Measurements from ENCODE around the gene IGDCC3. TPM values are rescaled to one million over a fixed set of nuclear protein-coding genes. Genes with fewer than 3 reads are reported as not detected.

The IGDCC3 gene
- total and polyA plus RNA-seq, 10 of the 15 experiments (the other 5 are each of a cell fraction or from before 2014, with no cell fraction given): 0.10 to 0.20 (median 0.15) TPM; not detected in 7

DNA sequence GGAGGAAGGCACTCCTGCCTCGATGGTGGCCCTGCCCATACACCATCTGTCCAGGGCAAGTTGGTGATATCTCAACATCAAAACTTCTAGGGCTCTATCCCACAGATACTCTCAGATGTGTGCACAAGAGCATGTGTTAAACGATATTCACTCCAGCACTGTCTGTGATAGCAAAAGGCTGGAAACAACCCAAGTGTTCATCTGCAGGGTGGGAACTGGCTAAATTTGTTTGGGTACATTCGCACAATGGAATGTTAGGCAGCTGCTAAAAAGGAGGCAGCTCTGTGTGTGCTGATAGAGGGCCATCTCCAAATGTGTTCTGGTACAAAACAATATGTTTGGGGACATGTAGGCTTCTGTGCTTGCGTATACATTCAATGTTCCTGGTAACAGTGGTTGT, 25.2 kb upstream of the IGDCC3 start:
- POLR2A ChIA-PET: no interaction called here
- Histone ChIP-seq H3K36me3 (ENCODE audit: control insufficient read depth in 2 of 2, insufficient read depth in 2 of 2, low read length in 1 of 2) (no peaks in the 10 kb centered on the region), H3K27ac (ENCODE audit: control insufficient read depth, insufficient read depth) (no peak overlapping the region), H2AFZ (ENCODE audit: control insufficient read depth, low read depth, low read length) (no peak overlapping the region), H3K9me3 (replicated peaks; ENCODE audit: control insufficient read depth, insufficient read depth, low read length) (no peaks in the 10 kb centered on the region), H3K9ac (ENCODE audit: control insufficient read depth, insufficient read depth, low read length) (no peak overlapping the region), H3K4me2 (ENCODE audit: control insufficient read depth, insufficient read depth) (no peak overlapping the region), H3K79me2 (ENCODE audit: control insufficient read depth, insufficient read depth, low read length) (no peaks in the 10 kb centered on the region), H4K20me1 (ENCODE audit: control insufficient read depth, insufficient read depth) (no peaks in the 10 kb centered on the region), H3K4me3 (no peak overlapping the region), H3K27me3 (replicated peaks in 1 of 2; ENCODE audit: control insufficient read depth in 2 of 2, insufficient read depth in 2 of 2, low read length in 1 of 2) (no peaks in the 10 kb centered on the region; a peak in 1 of 4 replicates), H3K4me1 (ENCODE audit: control insufficient read depth, insufficient read depth, low read length) (peaks cover 4% of the 10 kb centered on the region; the same call in 1 of the 2 replicates)
- RAD21 ChIA-PET (ENCODE audit: unreplicated experiment): interaction anchor here (3.9 kb wide), 1 partner anchor 32 kb away, joined by 19 read pairs; no protein-coding TSS in a partner anchor
- ATAC-seq (no peak), DNase-seq (ENCODE audit: low read depth, low spot score) (no peak), FAIRE-seq (no peak)
- no peak for TF ChIP-seq JUNB (IDR thresholded peaks at IDR 0.05)
- no peak for TF ChIP-seq RB1 (IDR thresholded peaks at IDR 0.05; ENCODE audit: borderline replicate concordance)
- no peak for TF ChIP-seq ZZZ3 (IDR thresholded peaks at IDR 0.05; ENCODE audit: control insufficient read depth, insufficient read length, low read depth)
- no peak for TF ChIP-seq POLR2A (IDR thresholded peaks at IDR 0.05; ENCODE audit: low read depth, low read length)
- TF ChIP-seq EED (IDR thresholded peaks at IDR 0.05; ENCODE audit: low read depth): no peak
- no peak for TF ChIP-seq YBX1 (IDR thresholded peaks at IDR 0.05)
- TF ChIP-seq KDM1A (IDR thresholded peaks at IDR 0.05; ENCODE audit: borderline replicate concordance): no peak
- no peak for TF ChIP-seq ZNF592 (IDR thresholded peaks at IDR 0.05)
- TF ChIP-seq SP1 (IDR thresholded peaks at IDR 0.05; ENCODE audit: low read depth, low read length): no peak
- TF ChIP-seq CREB1 (IDR thresholded peaks at IDR 0.05; ENCODE audit: low read depth): no peak
- no peak for TF ChIP-seq DPF2 (IDR thresholded peaks at IDR 0.05)
- TF ChIP-seq NR2F1 (conservative IDR thresholded peaks at IDR 0.05): no peak
- TF ChIP-seq TCF7 (IDR thresholded peaks at IDR 0.05; ENCODE audit: borderline replicate concordance): no peak
- no peak for TF ChIP-seq FOS (IDR thresholded peaks at IDR 0.05; ENCODE audit: borderline replicate concordance, extremely low read depth, insufficient read length)
- TF ChIP-seq SMAD1 (IDR thresholded peaks at IDR 0.05; ENCODE audit: low read depth, partially characterized antibody): no peak
- TF ChIP-seq RAD21 (IDR thresholded peaks at IDR 0.05; ENCODE audit: insufficient read depth, low read depth, low read length): no peak
- no peak for TF ChIP-seq MTA3 (IDR thresholded peaks at IDR 0.05; ENCODE audit: borderline replicate concordance, low read length)
- TF ChIP-seq HDAC2 (IDR thresholded peaks at IDR 0.05): no peak
- in situ Hi-C loops (cut with MboI) (no loop called here), intact Hi-C loops (cut with micrococcal nuclease; ENCODE audit: unreplicated experiment) (loop anchor here (5.0 kb wide), 2 partner anchors 59 to 179 kb away; no protein-coding TSS in a partner anchor)
- no TSS peak for BruUV-seq (replicated peaks)
- WGBS (ENCODE audit: insufficient coverage, insufficient replicate concordance, low lambda C conversion rate, missing lambda C conversion rate): 47% methylated on average over 4 of the region's 4 CpGs
- SMC1A ChIA-PET (ENCODE audit: uncharacterized antibody, unreplicated experiment): interaction anchor here (0.9 kb wide), 1 partner anchor 35 kb away, joined by 3 read pairs; no protein-coding TSS in a partner anchor
- CTCF ChIA-PET: interaction anchor here (5.7 kb wide), 1 partner anchor 35 kb away, joined by 68 read pairs; no protein-coding TSS in a partner anchor
